SU-DHL-6 (cell line): ENCODE data around the gene CLEC14A.

Source experiments
- H2AFZ ChIP-seq: fragments of 200-600 bp; sonication (generic); 2 replicates; pipeline ENCODE4 v1.6.1; 2014; ENCODE audit warnings: low read depth, mild to moderate bottlenecking, moderate library complexity, mixed read lengths, antibody characterized with exemption, low read length; ENCODE audit not compliant: severe bottlenecking
- H3F3A ChIP-seq: fragments of 200-600 bp; shearing (Covaris generic); 2 replicates; pipeline ENCODE4 v1.6.0; 2016; ENCODE audit warnings: antibody characterized with exemption, mild to moderate bottlenecking; ENCODE audit not compliant: insufficient read depth
- H3K27ac ChIP-seq: fragments of 200-600 bp; sonication (generic); 2 replicates; pipeline ENCODE4 v1.5.1; 2016; ENCODE audit warnings: low read depth, mild to moderate bottlenecking, low read length, moderate library complexity, mixed read lengths
- H3K27me3 ChIP-seq: fragments of 200-600 bp; sonication (generic), shearing (Covaris generic); 2 replicates; pipeline ENCODE4 v1.6.0; 2014; ENCODE audit warnings: mild to moderate bottlenecking, low read length
- H3K36me3 ChIP-seq: fragments of 200-600 bp; sonication (generic); 2 replicates; pipeline ENCODE4 v1.6.1; 2014; ENCODE audit warnings: mild to moderate bottlenecking, low read length, mixed read lengths
- H3K4me2 ChIP-seq: fragments of 300-600, 200-600 bp; shearing (Covaris generic), sonication (generic); 2 replicates; pipeline ENCODE4 v1.6.0; 2014; ENCODE audit warnings: low read length, low read depth, mild to moderate bottlenecking; ENCODE audit not compliant: poor library complexity, severe bottlenecking
- H3K4me3 ChIP-seq: fragments of 200-600 bp; sonication (generic); 2 replicates; pipeline ENCODE4 v1.5.1; 2014; ENCODE audit warnings: antibody characterized with exemption, low read length, mild to moderate bottlenecking, mixed read lengths; ENCODE audit not compliant: insufficient read depth, poor library complexity, severe bottlenecking
- H3K79me2 ChIP-seq: fragments of 200-600 bp; sonication (generic); 2 replicates; pipeline ENCODE4 v1.6.1; 2014; ENCODE audit warnings: mild to moderate bottlenecking, low read length, moderate library complexity; ENCODE audit not compliant: insufficient read depth
- H3K9ac ChIP-seq: fragments of 200-600 bp; sonication (generic); 2 replicates; pipeline ENCODE4 v1.7.0; 2014; ENCODE audit warnings: mild to moderate bottlenecking, low read length
- H3K9me2 ChIP-seq: fragments of 200-600 bp; sonication (generic); replicated peaks from 2 replicates; pipeline ENCODE4 v1.6.1; 2014; ENCODE audit warnings: low read length; ENCODE audit not compliant: insufficient read depth
- H3K9me3 ChIP-seq: fragments of 200-600 bp; sonication (generic); 2 replicates; pipeline ENCODE4 v1.6.1; 2014; ENCODE audit warnings: low read length, mixed read lengths; ENCODE audit not compliant: insufficient read depth
- H4K20me1 ChIP-seq: fragments of 200-600 bp; sonication (generic); 2 replicates; pipeline ENCODE4 v1.6.1; 2014; ENCODE audit warnings: low read depth, mild to moderate bottlenecking, antibody characterized with exemption, low read length, moderate library complexity, mixed read lengths
- CTCF ChIP-seq: fragments of 200-600 bp; sonication (generic); IDR thresholded peaks from one replicate; pipeline ENCODE4 v1.5.1; 2017; ENCODE audit warnings: antibody characterized with exemption, mild to moderate bottlenecking, low read length, moderate library complexity; ENCODE audit not compliant: insufficient read depth, poor library complexity, severe bottlenecking
- EZH2phosphoT487 ChIP-seq: fragments of 200-600 bp; sonication (generic), shearing (Covaris generic); conservative IDR thresholded peaks from 2 replicates; pipeline ENCODE4 v1.6.1; 2018; ENCODE audit warnings: mild to moderate bottlenecking, antibody characterized with exemption, low read length, moderate library complexity, mixed read lengths

Gene CLEC14A

DNA sequence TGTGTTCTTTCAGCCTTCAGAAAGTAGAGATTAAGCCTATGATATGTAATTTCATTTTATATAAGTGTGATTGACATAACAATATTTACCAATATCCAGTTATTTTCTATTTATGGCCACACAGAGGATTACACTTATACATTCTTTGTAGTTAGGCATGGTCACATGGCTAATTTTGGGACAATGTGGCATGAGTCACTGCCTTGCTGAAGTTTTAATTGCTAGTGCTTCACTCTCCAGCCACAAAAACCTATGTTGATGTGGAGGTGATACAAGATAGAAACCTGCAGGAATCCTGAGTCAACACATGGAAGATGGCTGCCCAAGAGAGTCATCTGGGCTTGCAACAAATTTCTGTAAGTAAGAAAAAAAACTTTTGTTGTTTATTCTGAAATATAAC, 17.0 kb downstream of the CLEC14A start:
- TF ChIP-seq CTCF = no peak
- TF ChIP-seq EZH2phosphoT487 = no peak
- H2AFZ ChIP-seq = no peak overlapping the region
- no peaks in the 10 kb centered on the region for H4K20me1 ChIP-seq
- no peaks in the 10 kb centered on the region for H3F3A ChIP-seq
- H3K27ac ChIP-seq = no peak overlapping the region
- no peak overlapping the region for H3K9ac ChIP-seq
- no peaks in the 10 kb centered on the region for H3K27me3 ChIP-seq
- H3K4me3 ChIP-seq = no peak overlapping the region
- H3K4me2 ChIP-seq = no peak overlapping the region
- no peaks in the 10 kb centered on the region for H3K36me3 ChIP-seq
- H3K79me2 ChIP-seq = no peaks in the 10 kb centered on the region
- H3K9me3 ChIP-seq = no peaks in the 10 kb centered on the region
- no peaks in the 10 kb centered on the region for H3K9me2 ChIP-seq

GRCh38 chr14:38238332-38238731, 17.6 kb downstream of the CLEC14A start:
- H3F3A ChIP-seq = no peaks in the 10 kb centered on the region
- H3K4me2 ChIP-seq = no peak overlapping the region
- no peak for TF ChIP-seq CTCF
- no peak for TF ChIP-seq EZH2phosphoT487
- no peak overlapping the region for H3K9ac ChIP-seq
- H3K79me2 ChIP-seq = no peaks in the 10 kb centered on the region
- H3K36me3 ChIP-seq = no peaks in the 10 kb centered on the region
- no peaks in the 10 kb centered on the region for H3K9me3 ChIP-seq
- no peaks in the 10 kb centered on the region for H4K20me1 ChIP-seq
- H2AFZ ChIP-seq = no peak overlapping the region
- H3K9me2 ChIP-seq = no peaks in the 10 kb centered on the region
- H3K27ac ChIP-seq = no peak overlapping the region
- no peak overlapping the region for H3K4me3 ChIP-seq
- no peaks in the 10 kb centered on the region for H3K27me3 ChIP-seq

DNA sequence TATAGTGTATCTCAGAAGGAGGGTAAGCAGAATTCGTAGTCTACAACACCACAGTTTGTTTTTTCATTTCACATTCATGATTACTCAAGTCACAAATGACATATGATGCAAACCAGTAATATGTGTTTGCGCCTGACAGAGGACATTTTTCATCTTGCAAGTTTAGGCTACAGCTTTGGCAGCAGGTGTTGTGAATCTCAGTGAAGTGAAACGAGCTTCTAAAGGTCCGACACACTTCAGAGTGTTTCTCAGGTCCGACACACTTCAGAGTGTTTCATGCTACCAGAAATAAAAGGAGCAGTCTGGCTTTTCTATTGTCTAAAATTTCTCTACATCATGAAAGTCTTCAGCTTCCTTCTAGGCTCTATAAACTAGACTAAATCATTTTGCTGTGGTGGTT, 22.7 kb downstream of the CLEC14A start:
- no peaks in the 10 kb centered on the region for H3K36me3 ChIP-seq
- H3K9ac ChIP-seq = no peak overlapping the region
- H3F3A ChIP-seq = no peaks in the 10 kb centered on the region
- TF ChIP-seq EZH2phosphoT487 = no peak
- TF ChIP-seq CTCF = no peak
- H4K20me1 ChIP-seq = no peaks in the 10 kb centered on the region
- no peaks in the 10 kb centered on the region for H3K9me2 ChIP-seq
- no peak overlapping the region for H3K4me3 ChIP-seq
- H3K79me2 ChIP-seq = no peaks in the 10 kb centered on the region
- H3K4me2 ChIP-seq = no peak overlapping the region
- H3K9me3 ChIP-seq = no peaks in the 10 kb centered on the region
- H3K27me3 ChIP-seq = no peaks in the 10 kb centered on the region
- H3K27ac ChIP-seq = no peak overlapping the region
- H2AFZ ChIP-seq = no peak overlapping the region

DNA sequence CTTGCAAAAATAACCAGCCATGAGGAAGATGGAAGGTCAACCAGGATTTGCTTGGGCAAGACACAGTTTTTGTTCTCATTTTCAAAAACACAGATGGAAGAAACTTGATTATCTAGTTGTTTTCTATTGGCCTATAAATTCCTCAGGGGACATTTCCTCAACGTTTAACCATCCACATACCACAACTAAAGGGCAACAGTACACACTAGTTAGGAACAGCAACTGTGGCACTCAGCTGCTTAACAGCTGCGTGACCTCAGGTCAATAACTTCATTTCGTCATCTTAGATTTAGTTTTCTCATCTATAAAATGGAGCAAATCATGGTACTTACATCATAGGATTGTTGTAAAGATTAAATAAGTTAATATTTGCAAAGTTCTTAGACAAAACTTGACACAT, 29.5 kb downstream of the CLEC14A start:
- TF ChIP-seq EZH2phosphoT487 = no peak
- TF ChIP-seq CTCF = no peak
- H2AFZ ChIP-seq = no peak overlapping the region
- no peaks in the 10 kb centered on the region for H4K20me1 ChIP-seq
- H3K27ac ChIP-seq = no peak overlapping the region
- H3K79me2 ChIP-seq = no peaks in the 10 kb centered on the region
- H3K36me3 ChIP-seq = no peaks in the 10 kb centered on the region
- no peak overlapping the region for H3K9ac ChIP-seq
- no peaks in the 10 kb centered on the region for H3K9me3 ChIP-seq
- H3K4me2 ChIP-seq = no peak overlapping the region
- H3K27me3 ChIP-seq = no peaks in the 10 kb centered on the region
- H3K4me3 ChIP-seq = no peak overlapping the region
- no peaks in the 10 kb centered on the region for H3F3A ChIP-seq
- no peaks in the 10 kb centered on the region for H3K9me2 ChIP-seq
